ENCODE data around the gene RBM10. TPM values are rescaled to one million over a fixed set of nuclear protein-coding genes. Genes with fewer than 3 reads are reported as not detected.

RBM10 gene
- total and polyA plus RNA-seq, 4 experiments from 2014 or later, result 10.7 to 53.3 (median 42.1) TPM

DNA sequence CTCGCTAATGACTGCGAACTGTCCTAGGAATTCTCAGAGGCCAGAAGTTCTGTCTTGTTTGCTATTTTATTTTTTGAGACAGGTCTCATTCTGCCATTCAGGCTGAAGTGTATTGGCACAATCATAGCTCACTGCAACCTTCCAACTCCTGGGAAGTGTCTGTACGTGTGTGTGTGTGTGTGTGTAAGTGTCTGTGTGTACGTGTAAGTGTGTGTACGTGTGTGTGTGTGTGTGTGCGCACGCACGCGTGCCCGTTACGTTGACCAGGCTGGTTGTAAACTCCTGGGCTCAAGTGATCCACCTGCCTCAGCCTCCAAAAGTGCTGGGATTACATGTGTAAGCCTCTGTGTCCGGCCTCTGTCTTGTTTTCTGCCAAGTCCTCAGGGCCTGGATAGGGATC is 63.1 kb downstream of the RBM10 start:
- Mint-ChIP-seq H3K27me3 (no peaks in the 10 kb centered on the region), H3K4me1 (peaks cover 0 to 7% (median 2%) of the 10 kb centered on the region in 4 donors), H3K4me3 (no peak overlapping the region), H3K36me3 (peaks cover 50 to 62% of the 10 kb centered on the region in 2 donors), H3K9me3 (no peaks in the 10 kb centered on the region), H3K27ac (peak overlapping the region in 1 of 7 donors; percentile 41)
- Histone ChIP-seq H3K36me3 (ENCODE audit: insufficient read depth, low read length) (peaks cover 62% of the 10 kb centered on the region), H3K4me3 (ENCODE audit: low read length in 2 of 2) (no peak overlapping the region), H3K27me3 (ENCODE audit: insufficient read depth, low read length) (no peaks in the 10 kb centered on the region), H3K27ac (ENCODE audit: low read depth, low read length) (no peak overlapping the region), H3K4me1 (ENCODE audit: insufficient read depth, low read length) (no peaks in the 10 kb centered on the region), H3K9me3 (ENCODE audit: control insufficient read depth in 1 of 2, low read length in 2 of 2) (no peaks in the 10 kb centered on the region)
- POLR2A ChIA-PET (ENCODE audit: partially characterized antibody), result interaction anchor here (1.0 to 1.5 kb wide), 3 partner anchors 9 to 11 kb away, joined by 3 read pairs; partner anchors contain the start of gene CDK16
- intact Hi-C loops (cut with micrococcal nuclease), result no loop called here
- CTCF ChIA-PET (ENCODE audit: partially characterized antibody), result interaction anchor here (1.3 kb wide), 1 partner anchor 177 kb away, joined by 3 read pairs; no protein-coding TSS in a partner anchor
- no peak for DNase-seq

DNA sequence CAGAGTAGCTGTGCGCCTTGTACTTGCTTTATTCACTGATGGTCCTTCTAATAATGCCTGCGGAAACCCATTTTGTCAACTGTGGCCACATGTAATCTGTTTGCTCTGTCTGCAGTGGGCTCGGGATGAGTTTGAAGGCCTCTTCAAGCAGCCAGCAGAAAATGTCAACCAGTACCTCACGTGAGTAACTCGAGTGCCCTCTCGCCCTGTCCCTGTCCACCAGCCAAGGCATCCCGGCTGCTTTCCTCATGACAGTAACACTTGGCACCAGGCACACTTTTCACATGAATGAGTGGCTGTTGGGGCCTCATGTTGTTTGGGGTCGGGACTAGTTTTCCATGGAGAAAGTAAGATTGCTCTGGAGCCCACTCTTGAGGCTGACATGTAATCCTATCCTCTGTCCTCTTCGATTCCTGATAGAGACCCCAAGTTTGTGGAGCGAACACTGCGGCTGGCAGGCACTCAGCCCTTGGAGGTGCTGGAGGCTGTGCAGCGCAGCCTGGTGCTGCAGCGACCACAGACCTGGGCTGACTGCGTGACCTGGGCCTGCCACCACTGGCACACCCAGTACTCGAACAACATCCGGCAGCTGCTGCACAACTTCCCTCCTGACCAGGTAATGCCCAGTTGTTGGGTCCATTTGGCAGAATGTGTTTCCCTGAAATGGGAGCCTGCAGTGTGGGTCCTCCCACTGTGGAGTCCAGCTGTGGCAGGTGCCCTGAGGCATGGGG is 64.7 kb downstream of the RBM10 start:
- ChIA-PET POLR2A (ENCODE audit: partially characterized antibody) (no interaction called here), CTCF (ENCODE audit: partially characterized antibody) (no interaction called here)
- Mint-ChIP-seq H3K4me1 (peaks cover 0 to 7% (median 2%) of the 10 kb centered on the region in 4 donors), H3K36me3 (peaks cover 50 to 64% of the 10 kb centered on the region in 2 donors), H3K4me3 (no peak overlapping the region), H3K27ac (no peak overlapping the region), H3K9me3 (no peaks in the 10 kb centered on the region), H3K27me3 (no peaks in the 10 kb centered on the region)
- Histone ChIP-seq H3K27me3 (ENCODE audit: insufficient read depth, low read length) (no peaks in the 10 kb centered on the region), H3K27ac (ENCODE audit: low read depth, low read length) (no peak overlapping the region), H3K9me3 (ENCODE audit: control insufficient read depth in 1 of 2, low read length in 2 of 2) (no peaks in the 10 kb centered on the region), H3K36me3 (ENCODE audit: insufficient read depth, low read length) (peaks cover 63% of the 10 kb centered on the region), H3K4me1 (ENCODE audit: insufficient read depth, low read length) (no peaks in the 10 kb centered on the region), H3K4me3 (ENCODE audit: low read length in 2 of 2) (no peak overlapping the region)
- no peak for DNase-seq
- intact Hi-C loops (cut with micrococcal nuclease), result no loop called here

DNA sequence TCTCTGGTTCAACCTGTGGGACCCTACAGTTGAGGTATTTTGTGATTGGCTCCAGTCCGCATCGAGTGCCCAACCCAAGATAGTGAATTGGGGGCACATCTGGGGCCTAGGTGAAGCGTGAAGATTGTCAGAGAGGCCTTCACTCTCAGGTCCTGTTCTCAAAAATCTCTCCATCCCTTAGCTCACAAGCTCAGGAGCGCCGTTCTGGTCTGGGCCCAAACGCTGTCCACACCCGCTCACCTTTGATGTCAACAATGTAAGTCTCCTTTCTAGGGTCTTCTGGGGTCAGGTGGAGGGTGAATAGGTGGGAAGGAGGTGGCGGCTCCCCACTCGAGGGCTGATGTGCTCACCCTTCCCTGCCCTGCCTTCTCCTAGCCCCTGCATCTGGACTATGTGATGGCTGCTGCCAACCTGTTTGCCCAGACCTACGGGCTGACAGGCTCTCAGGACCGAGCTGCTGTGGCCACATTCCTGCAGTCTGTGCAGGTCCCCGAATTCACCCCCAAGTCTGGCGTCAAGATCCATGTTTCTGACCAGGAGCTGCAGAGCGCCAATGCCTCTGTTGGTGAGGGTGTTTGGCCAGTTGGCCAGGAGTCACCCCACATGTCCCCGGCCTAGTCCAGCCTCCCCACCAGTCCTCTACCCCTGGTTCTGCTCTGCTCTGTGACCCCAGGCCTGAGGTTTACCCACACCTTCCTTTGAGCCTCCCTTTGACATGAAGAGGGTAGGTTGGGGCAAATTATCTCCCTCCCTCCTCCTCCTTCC is 65.8 kb downstream of the RBM10 start:
- Histone ChIP-seq H3K27ac (ENCODE audit: low read depth, low read length) (no peak overlapping the region), H3K36me3 (ENCODE audit: insufficient read depth, low read length) (peaks cover 63% of the 10 kb centered on the region), H3K4me3 (ENCODE audit: low read length in 2 of 2) (no peak overlapping the region), H3K4me1 (ENCODE audit: insufficient read depth, low read length) (no peaks in the 10 kb centered on the region), H3K27me3 (ENCODE audit: insufficient read depth, low read length) (no peaks in the 10 kb centered on the region), H3K9me3 (ENCODE audit: control insufficient read depth in 1 of 2, low read length in 2 of 2) (no peaks in the 10 kb centered on the region)
- Mint-ChIP-seq H3K4me1 (peaks cover 0 to 3% (median 2%) of the 10 kb centered on the region in 4 donors), H3K27me3 (no peaks in the 10 kb centered on the region), H3K4me3 (no peak overlapping the region), H3K9me3 (no peaks in the 10 kb centered on the region), H3K27ac (peak overlapping the region in 6 of 7 donors; percentile 6 to 81 (median 41)), H3K36me3 (peaks cover 50 to 57% of the 10 kb centered on the region in 2 donors)
- CTCF ChIA-PET (ENCODE audit: partially characterized antibody), result no interaction called here
- POLR2A ChIA-PET (ENCODE audit: partially characterized antibody), result no interaction called here
- DNase-seq, result no peak
- intact Hi-C loops (cut with micrococcal nuclease), result no loop called here

DNA sequence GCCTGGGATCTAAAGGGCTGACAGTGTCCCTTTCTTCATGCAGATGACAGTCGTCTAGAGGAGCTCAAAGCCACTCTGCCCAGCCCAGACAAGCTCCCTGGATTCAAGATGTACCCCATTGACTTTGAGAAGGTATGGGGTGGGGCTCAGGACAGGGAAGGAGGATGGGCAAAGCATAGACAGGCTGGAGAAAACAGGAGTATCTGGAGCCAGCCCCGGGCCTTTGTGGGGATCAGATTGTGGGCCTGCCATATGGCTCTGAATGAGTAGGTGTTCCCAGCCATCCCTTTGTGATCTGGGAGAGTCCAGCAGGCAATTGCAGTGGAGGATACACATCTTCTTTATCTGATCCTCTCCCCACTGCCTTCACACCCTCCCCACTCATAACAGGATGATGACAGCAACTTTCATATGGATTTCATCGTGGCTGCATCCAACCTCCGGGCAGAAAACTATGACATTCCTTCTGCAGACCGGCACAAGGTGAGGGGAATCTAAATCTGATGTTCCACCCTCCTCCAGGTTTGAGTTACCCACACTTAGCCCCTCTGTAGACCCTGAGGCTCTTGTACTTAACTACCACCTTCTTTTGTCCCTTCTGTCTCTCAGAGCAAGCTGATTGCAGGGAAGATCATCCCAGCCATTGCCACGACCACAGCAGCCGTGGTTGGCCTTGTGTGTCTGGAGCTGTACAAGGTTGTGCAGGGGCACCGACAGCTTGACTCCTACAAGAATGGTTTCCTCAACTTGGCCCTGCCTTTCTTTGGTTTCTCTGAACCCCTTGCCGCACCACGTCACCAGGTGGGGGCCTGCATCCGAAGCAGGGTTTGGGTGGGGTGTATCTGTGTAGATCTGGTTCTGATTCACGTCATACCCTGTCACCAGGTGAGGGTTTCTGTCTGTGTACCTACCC is 67.6 kb downstream of the RBM10 start:
- intact Hi-C loops (cut with micrococcal nuclease), result no loop called here
- no peak overlapping the region for H3K4me3 Mint-ChIP-seq
- H3K36me3 ChIP-seq (ENCODE audit: insufficient read depth, low read length), result peaks cover 51% of the 10 kb centered on the region

DNA sequence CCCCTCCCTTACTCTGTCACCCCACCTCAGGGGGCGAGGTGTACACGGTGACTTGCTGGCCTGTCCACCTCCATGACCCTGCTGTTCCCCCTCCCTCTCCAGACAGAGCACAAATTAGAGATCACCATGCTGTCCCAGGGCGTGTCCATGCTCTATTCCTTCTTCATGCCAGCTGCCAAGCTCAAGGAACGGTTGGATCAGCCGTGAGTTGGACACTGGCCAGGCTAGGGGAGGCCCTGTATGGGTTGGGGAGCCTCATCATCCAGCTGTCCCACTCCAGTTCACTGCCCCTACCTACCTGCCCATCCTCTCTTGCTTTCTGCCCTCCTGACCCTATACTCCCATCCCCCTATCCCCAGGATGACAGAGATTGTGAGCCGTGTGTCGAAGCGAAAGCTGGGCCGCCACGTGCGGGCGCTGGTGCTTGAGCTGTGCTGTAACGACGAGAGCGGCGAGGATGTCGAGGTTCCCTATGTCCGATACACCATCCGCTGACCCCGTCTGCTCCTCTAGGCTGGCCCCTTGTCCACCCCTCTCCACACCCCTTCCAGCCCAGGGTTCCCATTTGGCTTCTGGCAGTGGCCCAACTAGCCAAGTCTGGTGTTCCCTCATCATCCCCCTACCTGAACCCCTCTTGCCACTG is 69.5 kb downstream of the RBM10 start:
- Mint-ChIP-seq H3K27me3 (no peaks in the 10 kb centered on the region), H3K27ac (peak overlapping the region in 3 of 7 donors; percentile 43 to 63 (median 45)), H3K36me3 (peaks cover 46 to 52% of the 10 kb centered on the region in 2 donors), H3K4me1 (peaks cover 13 to 31% (median 22%) of the 10 kb centered on the region in 4 donors), H3K4me3 (no peak overlapping the region), H3K9me3 (no peaks in the 10 kb centered on the region)
- Histone ChIP-seq H3K36me3 (ENCODE audit: insufficient read depth, low read length) (peaks cover 51% of the 10 kb centered on the region), H3K27ac (ENCODE audit: low read depth, low read length) (no peak overlapping the region), H3K27me3 (ENCODE audit: insufficient read depth, low read length) (no peaks in the 10 kb centered on the region), H3K4me1 (ENCODE audit: insufficient read depth, low read length) (peaks cover 9% of the 10 kb centered on the region), H3K4me3 (ENCODE audit: low read length in 2 of 2) (no peak overlapping the region), H3K9me3 (ENCODE audit: control insufficient read depth in 1 of 2, low read length in 2 of 2) (no peaks in the 10 kb centered on the region)
- intact Hi-C loops (cut with micrococcal nuclease), result loop anchor here (5.0 kb wide), 3 partner anchors 153 to 438 kb away; partner anchors contain the start of genes ELK1 and ZNF41
- no peak for DNase-seq
- CTCF ChIA-PET (ENCODE audit: partially characterized antibody), result no interaction called here
- POLR2A ChIA-PET (ENCODE audit: partially characterized antibody), result no interaction called here

More for the DNA sequence above, 67.6 kb downstream of the RBM10 start:
- no peaks in the 10 kb centered on the region for H3K27me3 ChIP-seq (ENCODE audit: insufficient read depth, low read length)
- H3K27ac Mint-ChIP-seq, result peak overlapping the region in 1 of 7 donors; percentile 89
- H3K9me3 ChIP-seq (ENCODE audit: control insufficient read depth in 1 of 2, low read length in 2 of 2), result no peaks in the 10 kb centered on the region
- H3K4me3 ChIP-seq (ENCODE audit: low read length in 2 of 2), result no peak overlapping the region
- no peaks in the 10 kb centered on the region for H3K9me3 Mint-ChIP-seq
- peaks cover 11 to 17% (median 16%) of the 10 kb centered on the region in 4 donors for H3K4me1 Mint-ChIP-seq
- CTCF ChIA-PET (ENCODE audit: partially characterized antibody), result no interaction called here
- no peak for DNase-seq
- H3K27ac ChIP-seq (ENCODE audit: low read depth, low read length), result no peak overlapping the region
- H3K27me3 Mint-ChIP-seq, result no peaks in the 10 kb centered on the region
- H3K36me3 Mint-ChIP-seq, result peaks cover 44 to 46% of the 10 kb centered on the region in 2 donors
- POLR2A ChIA-PET (ENCODE audit: partially characterized antibody), result interaction anchor here (1.0 kb wide), 1 partner anchor 20 kb away, joined by 3 read pairs; the partner anchor contains the start of gene USP11
- H3K4me1 ChIP-seq (ENCODE audit: insufficient read depth, low read length), result peaks cover 7% of the 10 kb centered on the region

DNA sequence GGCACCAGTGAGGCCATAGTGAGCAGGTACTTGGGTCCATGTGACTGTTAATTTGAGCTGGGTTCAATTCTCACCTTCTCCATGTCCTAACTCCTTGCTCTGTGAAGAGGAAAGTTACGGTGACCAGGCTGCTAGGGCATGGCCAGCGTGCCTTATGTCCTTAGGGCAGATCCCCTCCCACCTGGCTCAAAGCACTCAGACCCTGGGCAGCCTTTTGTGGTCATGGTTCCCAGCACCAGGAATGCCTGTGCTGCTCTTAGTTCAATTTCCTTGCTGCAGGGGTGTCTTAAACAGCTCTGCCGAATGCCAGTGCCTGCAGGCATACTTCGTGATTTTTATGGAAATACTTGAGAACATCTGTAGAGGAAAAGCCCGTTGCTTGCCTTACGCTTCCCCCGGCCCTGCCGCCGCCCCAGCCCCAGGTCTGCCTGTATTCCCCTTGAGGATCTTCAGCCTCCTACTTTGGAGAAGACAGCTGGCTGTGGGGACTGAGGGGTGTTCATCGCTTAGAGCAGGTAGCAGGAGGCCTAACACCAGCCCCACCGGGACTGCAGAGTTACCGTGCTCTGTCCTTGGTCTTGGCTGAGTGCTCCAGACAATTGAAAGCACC is 70.4 kb downstream of the RBM10 start:
- Mint-ChIP-seq H3K27me3 (no peaks in the 10 kb centered on the region), H3K4me1 (peaks cover 21 to 39% (median 30%) of the 10 kb centered on the region in 4 donors), H3K9me3 (no peaks in the 10 kb centered on the region), H3K4me3 (no peak overlapping the region), H3K27ac (peak overlapping the region in 2 of 7 donors; percentile 43 to 99), H3K36me3 (peaks cover 46 to 55% of the 10 kb centered on the region in 2 donors)
- Histone ChIP-seq H3K27me3 (ENCODE audit: insufficient read depth, low read length) (no peaks in the 10 kb centered on the region), H3K4me1 (ENCODE audit: insufficient read depth, low read length) (peaks cover 18% of the 10 kb centered on the region), H3K4me3 (ENCODE audit: low read length in 2 of 2) (no peak overlapping the region), H3K9me3 (ENCODE audit: control insufficient read depth in 1 of 2, low read length in 2 of 2) (no peaks in the 10 kb centered on the region), H3K27ac (ENCODE audit: low read depth, low read length) (no peak overlapping the region), H3K36me3 (ENCODE audit: insufficient read depth, low read length) (peaks cover 43% of the 10 kb centered on the region)
- POLR2A ChIA-PET (ENCODE audit: partially characterized antibody), result interaction anchor here (7.0 kb wide), 1 partner anchor 17 kb away, joined by 85 read pairs; the partner anchor contains the start of gene USP11
- DNase-seq, result no peak
- CTCF ChIA-PET (ENCODE audit: partially characterized antibody), result no interaction called here
- intact Hi-C loops (cut with micrococcal nuclease), result loop anchor here (5.0 kb wide), 3 partner anchors 152 to 437 kb away; partner anchors contain the start of genes ELK1 and ZNF41

Data from CD4-positive, alpha-beta memory T cell (primary cell).